Daoy (cell line): ENCODE measurements around the gene UBASH3B. TPM values are rescaled to one million over a fixed set of nuclear protein-coding genes. Genes with fewer than 3 reads are reported as not detected.

Source experiments
- DNase-seq: peaks from one replicate; pipeline ENCODE4 v3.0.0-alpha.2; 2015; ENCODE audit warnings: low read depth
- total RNA-seq: library from RNA; depleted of rRNA; stranded (reverse); fragments of >200 nt; shearing (Covaris generic); gene quantifications from 2 replicates; pipeline ENCODE4 v1.2.3, GENCODE V29; 2014

UBASH3B gene
- total RNA-seq, 1 experiment from 2014 or later, result under 0.01 TPM

DNA sequence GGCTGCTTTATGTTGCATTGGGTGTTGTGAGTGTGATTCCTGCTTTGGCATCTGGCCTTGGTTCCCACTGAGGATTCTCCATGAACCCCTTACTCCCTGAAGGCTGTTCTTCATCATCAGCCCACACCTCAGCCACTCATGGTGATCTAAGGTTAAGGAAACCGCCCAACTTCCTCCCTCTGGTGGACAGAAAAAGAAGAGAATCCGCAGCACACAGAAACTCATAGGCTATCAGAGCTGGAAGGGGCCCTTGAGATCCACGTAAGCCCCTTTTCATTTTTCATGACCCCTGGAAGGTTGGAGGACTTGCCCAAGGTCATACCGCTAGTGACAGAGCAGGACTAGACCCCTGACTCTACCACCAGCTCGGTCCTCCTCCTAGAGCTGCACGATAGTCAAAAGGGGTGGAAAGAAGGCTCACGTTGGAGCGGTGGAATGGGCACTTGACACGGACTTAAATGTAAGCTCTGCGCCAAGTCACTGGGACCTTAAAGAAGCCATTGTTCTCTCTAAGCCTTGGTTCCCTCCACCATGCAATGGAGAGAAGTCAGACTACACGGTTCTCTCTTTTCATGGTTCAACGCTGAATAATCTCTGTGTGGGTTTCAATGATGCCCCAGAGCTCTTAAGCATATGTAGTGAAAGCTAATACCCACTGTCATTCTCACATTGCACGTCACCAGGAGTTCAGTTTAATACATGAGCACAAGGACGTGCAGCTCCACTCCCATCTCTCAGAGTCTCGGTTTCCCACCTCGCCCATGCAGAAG, 99.2 kb downstream of the UBASH3B start:
- DNase-seq, result no peak

DNA sequence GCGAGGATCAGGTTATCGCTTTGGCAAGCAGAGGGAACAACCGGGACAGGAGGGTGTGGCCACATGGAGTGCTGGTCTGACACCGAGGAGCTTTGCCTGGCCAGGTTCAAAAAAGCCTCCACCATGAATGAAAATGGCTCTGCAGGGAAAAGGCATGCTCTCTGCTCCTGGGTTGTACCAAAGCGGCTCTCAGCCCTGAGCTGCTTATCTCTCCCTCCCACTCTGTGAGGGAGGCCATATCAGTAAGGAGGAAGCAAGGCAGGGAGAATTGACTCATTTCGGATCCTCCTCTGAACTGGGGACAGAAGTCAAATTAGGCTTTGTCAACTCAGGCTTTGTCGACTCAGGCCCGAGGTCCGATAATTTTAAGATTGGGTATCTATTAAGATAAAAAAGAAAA, 99.9 kb downstream of the UBASH3B start:
- DNase-seq, result no peak

DNA sequence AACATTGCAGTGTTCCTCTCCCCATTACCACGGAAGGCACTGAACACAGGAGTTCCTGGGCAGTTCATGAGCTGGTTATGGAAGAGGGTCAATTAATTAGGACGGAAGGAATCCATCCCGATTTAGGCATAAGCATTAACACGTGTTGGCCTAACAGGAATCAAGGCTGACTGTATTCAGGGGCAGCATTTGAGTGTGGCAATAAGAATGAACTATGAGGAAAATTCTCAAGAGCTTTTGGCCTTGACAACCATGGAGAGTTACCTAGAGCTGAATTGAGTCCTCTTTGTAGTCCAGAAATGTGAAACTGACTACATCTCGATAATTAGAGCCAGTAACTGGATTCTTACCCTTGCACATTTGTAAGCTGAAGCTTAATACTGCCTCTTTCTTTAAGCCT, 100.4 kb downstream of the UBASH3B start:
- no peak for DNase-seq

DNA sequence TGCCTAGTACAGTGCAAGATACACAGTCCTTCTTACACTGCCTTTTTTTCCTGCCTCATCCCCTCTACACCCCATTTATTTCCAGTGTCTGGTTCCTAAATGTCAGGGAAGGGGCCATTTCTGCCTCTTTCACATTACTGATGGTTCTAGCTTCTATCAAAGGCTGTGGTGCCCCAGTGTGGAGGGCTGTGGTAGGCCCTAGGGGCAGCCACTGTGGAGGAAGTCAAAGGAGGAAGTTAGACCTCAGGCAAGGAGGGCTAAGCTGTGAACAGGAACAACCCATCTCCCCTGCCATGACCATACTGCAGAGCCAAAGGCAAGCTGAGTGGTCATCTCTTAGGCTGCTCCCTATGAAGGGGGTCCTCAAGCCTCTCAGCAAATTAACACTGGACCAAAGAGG, 100.9 kb downstream of the UBASH3B start:
- DNase-seq, result no peak

DNA sequence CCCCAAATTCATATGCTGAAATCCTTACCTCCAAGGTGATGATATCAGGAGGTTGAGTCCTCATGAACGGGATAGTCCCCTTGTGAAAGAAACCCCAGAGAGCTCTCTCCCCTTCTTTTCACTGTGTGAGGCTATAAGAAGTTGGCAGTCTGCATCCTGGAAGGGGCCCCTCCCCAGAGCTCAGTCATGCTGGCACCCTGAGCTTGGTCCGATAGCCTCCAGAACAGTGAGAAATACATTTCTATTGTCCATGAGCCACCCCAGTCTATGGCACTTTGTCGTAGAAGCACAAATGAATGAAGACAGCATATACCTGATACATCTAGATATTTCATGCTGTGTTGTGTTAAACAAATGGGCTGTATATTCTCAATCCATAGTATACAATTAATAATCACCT, 101.7 kb downstream of the UBASH3B start:
- DNase-seq, result no peak

DNA sequence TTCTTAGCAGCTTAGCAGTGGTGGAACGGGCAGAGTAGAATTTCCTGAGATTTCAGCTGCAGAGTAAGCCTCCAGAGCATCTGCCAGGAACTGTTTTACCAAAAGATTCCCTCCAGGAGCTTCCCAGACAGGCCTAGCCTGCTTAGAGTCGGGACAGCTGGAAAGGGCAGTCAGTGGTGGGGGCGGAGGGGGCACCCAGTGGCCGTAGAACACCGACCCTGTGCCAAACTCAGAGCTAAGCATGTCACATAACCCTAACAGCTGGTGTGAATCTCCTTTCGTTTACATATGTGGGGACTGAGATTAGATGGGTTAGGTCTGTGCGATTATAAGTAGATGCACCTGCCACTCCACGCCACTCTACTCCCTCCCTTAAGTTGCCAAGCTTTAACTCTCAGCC, 102.8 kb downstream of the UBASH3B start:
- no peak for DNase-seq

DNA sequence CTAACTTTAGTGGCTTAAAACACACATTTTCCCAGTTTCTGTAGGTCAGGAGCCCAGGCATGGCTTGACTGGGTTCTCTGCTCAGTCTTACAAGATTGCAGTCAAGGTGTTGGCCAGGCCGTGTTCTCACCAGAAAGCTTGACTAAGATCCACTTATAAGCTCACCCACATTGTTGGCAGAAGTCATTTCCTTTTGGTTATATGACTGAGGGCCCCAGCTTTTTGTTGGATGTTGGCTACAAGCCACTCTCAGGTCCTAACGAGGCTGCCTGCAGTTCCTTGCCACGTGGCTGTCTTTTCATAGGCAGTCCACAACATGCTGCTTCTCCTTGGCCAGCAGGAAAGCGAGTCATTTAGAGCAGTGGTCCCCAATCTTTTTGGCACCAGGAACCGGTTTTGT, 103.5 kb downstream of the UBASH3B start:
- DNase-seq, result peak; percentile 58

DNA sequence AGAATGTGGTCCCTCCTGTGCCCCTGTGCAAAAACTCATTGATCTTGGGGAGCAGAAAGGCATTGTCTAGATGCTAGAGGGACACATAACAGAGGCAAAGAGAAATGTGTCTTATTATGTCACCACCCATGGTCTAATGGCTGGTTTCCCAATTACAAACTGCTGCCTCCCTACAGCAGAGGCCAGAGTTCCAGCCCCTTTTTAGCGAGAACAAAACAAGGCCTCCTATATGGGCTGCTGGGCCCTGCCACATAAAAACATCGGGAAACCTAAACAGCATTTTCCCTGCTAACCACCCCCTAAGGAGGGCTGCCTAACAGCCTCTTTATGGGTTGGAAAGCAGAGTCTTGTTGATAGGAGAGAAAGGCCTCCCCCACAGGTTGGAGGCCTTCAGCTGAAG, 107.6 kb downstream of the UBASH3B start:
- DNase-seq, result no peak

DNA sequence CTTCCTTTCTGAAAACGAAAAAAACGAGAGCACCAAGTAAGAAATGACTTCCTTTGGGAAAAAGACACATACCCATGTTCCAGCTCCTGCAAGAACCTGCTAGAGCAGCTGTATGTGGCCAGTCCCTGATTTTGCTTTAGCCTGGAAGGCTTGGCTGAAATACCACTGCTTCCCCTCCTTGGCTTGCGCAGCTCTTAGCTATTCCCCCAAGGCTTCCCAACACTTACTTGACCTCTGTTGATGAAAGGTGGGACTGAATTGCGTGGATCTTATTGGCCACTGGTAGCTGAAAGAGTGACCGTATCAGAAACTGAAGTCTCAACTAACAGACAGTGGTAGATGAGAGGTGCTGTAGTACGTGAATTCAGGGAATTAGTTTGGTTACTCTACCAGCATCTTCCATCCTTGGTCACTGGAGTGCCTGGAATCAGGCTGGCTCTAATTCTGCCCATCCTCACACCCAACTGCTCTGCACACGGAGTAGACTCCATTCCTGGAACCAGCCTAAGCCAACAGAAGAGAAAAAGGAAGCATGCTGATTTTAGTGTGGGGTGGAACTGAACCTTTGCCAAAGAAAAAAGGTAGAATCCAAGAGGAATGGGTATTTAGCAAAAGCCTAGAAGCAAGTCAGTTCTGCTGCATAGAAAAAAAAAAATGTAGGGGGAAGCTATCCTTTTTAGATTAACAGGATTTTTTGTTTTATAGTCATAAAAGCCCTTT, 109.0 kb downstream of the UBASH3B start:
- no peak for DNase-seq

DNA sequence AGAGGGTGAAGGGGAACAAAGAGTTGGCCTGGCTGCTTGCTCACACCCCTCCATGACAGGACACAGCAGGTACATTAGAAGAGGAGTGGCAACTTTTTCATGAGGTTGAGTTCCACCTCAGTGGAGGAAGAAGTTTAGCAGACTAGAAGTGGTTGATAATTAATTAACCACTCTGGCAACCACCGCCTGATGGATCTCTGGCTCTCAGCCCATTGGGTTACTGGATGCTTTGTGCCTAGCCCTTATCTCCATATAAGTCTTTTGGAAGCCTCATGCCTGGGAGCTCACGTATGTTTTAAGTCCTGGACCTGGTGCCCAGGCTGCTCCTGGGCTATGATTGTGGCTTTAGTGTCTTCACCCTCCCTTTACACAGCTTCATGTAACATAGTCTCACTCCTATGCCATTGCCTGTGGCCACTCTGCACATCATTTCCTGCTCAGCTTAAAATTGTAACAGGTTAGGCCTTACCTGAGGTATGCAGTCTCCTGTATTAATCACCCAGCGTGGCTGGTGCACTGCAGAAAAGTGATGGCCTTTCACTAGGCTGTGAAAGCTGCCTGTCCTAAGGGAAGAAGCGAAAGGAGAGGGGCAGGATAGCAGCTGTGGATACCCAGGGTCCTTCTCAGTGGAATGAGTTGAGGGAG, 110.1 kb downstream of the UBASH3B start:
- DNase-seq, result no peak

DNA sequence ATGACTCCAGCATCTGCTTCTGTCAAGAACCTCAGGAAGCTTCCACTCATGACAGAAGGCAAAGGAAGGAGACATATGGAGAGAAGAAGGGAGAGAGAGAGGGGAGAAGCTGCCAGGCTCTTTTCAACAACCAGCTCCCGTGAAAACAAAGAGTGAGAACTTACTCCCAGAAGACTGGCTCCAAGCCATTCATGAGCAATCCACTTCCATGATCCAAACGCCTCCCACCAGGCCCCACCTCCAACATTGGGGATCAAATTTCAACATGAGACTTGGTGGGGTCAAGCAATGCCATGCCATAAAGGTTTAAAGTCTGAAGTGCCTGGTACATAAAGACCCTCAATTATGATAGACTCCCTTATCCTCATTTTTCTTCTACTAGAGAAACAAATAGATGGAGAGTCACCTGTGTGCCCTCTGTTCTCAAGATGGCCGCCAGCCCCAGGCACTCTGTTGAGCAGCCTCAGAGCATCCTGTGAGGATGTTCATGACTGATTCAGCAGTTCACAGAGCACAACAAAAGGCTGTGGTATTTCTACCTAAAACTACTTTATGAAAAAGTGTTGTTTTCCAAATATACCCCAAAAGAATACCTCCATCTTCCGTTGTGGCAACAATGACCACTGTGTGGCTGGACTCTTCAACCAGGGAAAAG, 113.7 kb downstream of the UBASH3B start:
- DNase-seq, result no peak

DNA sequence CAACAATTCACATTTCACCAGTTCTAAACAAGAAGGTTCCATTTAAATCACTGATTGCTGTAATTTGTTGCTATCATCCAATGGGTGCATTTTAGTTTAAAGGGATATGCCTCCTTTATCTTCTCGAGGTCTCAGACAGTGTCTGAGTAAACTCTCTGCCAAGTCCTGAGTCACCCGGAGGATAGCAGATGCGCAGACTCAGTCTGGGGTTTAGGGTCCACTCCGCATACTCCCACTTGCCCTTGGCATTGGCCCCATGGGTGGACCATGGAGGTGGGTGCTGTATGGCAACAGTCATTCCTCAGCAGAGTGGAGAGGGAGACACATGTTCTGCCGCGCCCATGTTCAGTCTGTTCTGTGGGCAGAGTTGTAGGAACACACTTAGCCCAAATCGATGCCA, 117.4 kb downstream of the UBASH3B start:
- peak; percentile 27 for DNase-seq

DNA sequence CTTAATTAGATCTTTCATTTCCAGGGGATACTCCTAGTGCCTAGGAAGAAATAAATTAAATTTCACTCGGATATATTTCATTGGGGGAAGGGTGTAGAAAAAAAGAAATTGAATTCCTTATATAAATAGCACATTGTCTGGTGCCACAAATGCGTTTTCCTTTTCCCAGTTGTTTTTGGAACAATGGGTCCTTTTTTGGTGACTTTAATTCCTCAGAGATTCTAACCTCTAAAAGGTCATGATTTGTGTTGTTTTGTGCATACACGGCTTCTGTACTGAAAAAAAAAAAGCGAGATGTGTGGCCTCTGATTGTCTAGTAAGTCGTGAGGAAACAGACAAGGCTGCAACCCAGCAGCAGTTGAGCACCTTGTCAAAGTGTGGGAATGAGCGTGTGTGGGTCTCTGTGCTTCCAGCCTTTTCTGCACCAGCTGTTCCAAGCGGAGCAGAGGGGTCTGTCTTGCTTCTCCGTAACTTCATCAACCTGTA, 118.3 kb downstream of the UBASH3B start:
- no peak for DNase-seq

DNA sequence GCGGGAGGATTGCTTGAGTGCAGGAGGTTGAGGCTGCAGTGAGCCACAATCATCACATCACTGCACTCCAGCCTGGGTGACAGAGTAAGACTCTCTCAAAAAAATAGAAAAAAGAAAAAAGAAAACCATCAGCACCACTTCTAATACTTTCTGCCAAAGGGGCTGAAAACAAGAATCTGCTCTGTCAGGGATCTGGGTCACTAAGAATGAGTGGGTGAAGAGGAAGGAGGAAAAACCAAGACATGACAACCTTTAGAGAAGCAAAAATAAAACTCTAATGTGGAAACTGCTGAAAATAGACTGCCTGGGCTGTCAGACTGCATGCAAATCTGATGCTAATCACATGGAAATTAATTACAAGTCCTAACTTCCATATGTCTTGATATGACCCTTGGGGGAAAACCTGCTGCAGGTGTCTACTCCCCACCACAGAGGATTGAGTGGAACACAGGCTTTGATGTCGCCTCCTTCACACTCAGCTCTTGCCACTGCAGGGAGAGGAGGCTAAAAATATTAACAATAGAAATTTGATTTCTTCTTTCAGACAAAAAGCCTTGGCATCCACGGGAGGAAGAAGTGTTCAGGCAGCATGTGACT, 120.3 kb downstream of the UBASH3B start:
- DNase-seq, result no peak

DNA sequence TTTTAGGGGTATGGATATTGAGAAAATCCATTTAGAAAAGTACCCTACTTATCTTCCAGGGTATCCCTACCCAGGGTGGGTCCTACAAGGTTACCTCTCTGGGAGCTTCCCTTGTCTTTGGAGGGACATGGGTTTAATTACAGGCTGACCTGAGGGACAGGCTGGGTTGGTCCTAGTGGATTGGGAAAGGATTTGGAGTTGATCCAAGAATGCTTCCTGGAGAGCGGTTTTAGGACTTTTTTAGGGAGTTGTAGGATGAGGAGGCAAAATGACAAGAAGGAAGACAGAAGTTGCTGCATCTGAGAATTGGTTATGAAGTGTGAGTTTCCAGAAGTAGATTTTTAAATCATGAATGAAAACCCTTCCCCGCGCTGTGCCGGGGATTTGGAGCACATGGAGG, 121.0 kb downstream of the UBASH3B start:
- no peak for DNase-seq

DNA sequence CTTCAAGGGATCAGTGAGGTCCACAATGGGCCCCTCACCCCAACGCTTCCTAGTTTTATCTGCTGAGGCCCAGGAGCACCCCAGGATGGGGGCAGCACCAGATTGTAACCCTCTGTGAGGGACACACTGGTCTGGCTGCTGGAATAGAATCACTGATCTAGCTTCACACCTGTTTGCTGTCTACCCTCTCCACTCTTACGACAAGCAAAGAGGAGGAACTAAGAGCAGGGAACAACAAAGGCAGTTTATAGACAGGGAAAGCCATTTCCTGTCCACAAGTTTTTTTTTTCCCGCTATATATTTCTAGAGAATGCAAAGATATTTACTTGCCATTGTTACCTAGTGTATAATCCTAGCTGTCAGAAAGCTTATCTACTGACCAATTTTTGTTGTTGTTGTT, 121.8 kb downstream of the UBASH3B start:
- no peak for DNase-seq

DNA sequence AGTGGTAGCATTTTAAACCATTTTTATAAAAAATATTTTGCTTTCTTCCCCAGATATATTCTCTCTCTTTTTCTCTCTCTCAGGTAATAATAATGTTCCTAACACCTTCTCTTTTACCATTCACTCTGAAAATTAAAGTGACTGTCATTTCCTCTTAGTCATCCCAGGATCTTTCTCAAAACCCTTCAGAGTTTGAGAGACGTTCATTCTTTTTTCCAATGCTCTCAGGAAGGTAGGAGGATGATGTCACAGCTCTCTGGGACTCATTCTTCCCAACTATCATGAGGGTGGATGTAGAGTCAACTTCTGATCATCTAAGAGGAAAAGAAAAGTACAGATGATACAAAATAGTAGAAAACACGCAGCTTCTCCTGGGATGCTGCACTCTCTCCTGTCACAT, 122.6 kb downstream of the UBASH3B start:
- peak; percentile 23 for DNase-seq

DNA sequence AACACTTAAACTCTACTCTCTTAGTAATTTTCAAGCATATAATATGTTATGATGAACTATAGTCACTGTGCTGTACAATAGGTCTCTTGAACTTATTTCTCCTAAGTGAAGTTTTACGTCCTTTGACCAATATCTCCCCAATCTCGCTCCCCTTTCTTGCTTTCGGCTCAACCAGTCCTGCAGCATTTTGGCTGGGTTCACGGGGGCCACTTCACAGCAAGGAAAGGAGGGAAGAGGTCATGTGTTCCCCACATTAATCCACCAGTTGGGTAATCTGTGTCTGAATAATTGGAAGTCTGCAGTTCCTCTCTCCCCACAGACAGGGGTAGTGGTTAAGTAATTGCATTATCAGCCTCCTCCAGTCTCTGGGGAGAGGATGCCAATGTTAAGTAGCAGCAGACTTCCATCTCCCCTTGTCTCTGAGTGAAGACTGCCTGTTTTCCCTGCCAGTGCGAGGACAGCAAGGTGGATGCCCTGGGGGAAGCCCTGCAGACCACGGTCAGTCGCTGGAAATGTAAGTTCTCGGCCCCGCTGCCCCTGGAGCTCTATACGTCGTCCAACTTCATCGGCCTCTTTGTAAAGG, 123.6 kb downstream of the UBASH3B start:
- no peak for DNase-seq

DNA sequence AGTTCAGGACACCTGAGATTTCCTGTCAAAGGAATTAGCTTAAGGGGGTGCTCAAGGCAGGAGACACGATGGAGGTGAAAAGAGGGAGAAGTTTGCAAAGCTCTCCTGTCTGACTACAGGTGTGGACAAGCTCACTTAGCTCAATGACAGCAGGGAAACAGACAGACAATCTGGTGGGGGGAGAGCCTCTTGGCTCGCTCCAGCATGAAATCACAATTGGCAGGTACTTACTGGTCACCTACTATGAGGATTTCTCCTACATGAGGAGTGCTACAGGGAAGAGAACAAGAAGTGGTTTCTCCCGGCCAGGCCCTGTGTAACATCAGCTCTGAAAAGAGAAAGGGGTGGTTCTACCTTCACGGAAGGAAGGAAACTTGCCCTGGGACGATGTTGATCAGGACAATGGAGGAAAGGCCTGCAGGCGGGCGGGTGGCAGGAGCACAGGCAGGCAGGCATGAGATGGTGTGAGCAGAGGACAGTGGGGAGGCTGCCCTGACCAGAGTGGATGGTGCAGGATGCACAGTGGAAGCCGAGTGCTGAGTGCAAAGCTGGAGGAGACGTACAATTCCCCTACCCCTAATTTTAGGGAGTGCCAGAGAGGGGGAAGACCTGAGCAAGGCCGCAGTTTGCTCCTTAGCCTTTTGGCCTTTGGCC, 124.9 kb downstream of the UBASH3B start:
- DNase-seq, result no peak

DNA sequence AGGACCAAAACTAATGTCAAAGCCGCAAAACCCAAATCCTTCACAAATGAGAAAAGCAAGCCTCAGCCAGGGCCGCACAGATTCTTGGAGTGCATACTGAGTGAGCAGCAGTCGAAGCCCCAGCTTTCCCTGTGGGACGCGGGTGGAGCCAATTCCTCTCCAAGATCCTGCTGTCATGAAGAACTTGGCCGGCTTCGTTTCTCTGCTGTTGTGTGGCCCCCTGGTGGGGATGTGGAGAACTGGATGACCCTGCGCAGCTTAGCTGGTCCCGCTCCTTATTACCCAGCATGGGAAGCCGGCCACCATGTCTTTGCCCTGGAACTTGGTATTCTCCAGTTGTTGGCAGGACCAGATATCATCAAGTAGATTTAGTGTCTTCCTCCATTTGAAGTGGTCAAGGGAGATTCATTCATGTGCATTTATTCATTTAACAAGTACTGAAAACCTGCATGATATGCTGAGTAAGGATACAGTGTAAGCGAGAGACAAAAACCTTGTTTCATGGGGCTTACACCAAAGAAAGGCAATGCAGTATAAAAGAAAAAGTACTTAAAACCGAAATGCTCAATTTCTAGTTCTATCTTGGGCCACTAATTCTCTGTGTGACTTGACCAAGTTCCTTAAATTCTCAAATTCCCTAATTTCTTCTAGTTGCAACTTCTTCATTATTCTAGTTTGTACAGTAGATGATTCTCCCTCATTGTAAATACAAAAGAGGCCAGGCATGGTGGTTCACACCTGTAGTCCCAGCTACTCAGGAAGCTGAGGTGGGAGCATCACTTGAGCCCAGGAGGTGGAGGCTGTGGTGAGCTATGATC, 126.1 kb downstream of the UBASH3B start:
- peak; percentile 82 for DNase-seq
